GM13976 (cell line): ENCODE results near the gene APOBEC3B.

Experiments used
- DNase-seq: peaks from one replicate; pipeline ENCODE4 v3.0.0; 2012; ENCODE audit warnings: low spot score
- in situ Hi-C: fragments of 300-500 bp; cut with MboI; formaldehyde crosslinking; loops from one replicate; pipeline ENCODE4 v1.12.0; 2022; ENCODE audit warnings: low sequenced_read_pairs, mixed read lengths, inconsistent platforms; ENCODE audit not compliant: unreplicated experiment
- TF ChIP-seq, protein P1 (sequence below): IDR thresholded peaks from 2 replicates; pipeline ENCODE4 v1.5.1; 2012; ENCODE audit warnings: borderline replicate concordance, mild to moderate bottlenecking; ENCODE audit not compliant: insufficient read depth; ENCODE audit errors: extremely low read depth, missing control alignments, control extremely low read depth

Gene APOBEC3B

DNA sequence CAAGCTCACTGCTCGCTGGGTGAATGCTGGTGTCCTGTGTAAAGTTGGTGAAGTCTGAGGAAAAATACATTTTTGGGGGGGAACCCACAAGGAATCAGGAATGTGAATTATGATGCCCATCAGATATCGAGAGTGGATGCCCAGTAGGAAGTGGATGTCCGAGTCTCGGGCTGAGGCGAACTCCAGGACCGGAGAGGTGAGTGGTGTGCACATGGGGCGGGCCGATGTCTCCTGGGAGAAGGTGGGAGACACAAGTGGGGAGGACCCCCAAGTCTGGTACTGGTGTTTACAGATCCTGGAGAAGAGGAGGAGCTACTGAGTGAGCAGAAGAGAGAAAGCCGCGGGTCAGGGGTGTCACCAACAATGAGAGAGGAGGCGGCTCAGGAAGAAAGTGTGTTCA is 43.9 kb upstream of the APOBEC3B start:
- DNase-seq, result no peak
- in situ Hi-C loops, result no loop called here
- TF ChIP-seq, protein P1, sequence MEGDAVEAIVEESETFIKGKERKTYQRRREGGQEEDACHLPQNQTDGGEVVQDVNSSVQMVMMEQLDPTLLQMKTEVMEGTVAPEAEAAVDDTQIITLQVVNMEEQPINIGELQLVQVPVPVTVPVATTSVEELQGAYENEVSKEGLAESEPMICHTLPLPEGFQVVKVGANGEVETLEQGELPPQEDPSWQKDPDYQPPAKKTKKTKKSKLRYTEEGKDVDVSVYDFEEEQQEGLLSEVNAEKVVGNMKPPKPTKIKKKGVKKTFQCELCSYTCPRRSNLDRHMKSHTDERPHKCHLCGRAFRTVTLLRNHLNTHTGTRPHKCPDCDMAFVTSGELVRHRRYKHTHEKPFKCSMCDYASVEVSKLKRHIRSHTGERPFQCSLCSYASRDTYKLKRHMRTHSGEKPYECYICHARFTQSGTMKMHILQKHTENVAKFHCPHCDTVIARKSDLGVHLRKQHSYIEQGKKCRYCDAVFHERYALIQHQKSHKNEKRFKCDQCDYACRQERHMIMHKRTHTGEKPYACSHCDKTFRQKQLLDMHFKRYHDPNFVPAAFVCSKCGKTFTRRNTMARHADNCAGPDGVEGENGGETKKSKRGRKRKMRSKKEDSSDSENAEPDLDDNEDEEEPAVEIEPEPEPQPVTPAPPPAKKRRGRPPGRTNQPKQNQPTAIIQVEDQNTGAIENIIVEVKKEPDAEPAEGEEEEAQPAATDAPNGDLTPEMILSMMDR, result no peak

DNA sequence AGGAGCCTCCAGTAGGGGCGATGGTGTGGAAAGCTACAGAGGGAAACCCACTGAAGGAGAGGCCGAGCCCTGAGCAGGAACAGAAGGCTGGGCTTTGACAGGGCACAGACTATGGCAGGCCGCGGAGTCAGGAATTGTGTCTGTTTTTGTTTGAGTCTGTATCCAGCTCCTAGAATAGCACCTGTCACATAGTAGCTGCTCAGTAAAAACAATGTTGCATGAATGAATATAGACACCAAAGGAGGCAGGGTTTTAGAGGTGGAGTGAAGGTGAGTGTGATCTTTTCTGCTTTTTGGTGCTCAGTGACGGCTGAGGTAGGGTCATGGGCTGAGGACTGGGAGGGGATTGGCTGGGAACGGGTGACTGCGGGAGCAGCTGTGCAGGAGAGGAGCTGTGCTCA is 43.2 kb upstream of the APOBEC3B start:
- DNase-seq, result no peak
- TF ChIP-seq, protein P1, result no peak
- in situ Hi-C loops, result no loop called here

GRCh38 chr22:38940811-38941384 is 41.2 kb upstream of the APOBEC3B start:
- in situ Hi-C loops, result no loop called here
- TF ChIP-seq, protein P1, result no peak
- no peak for DNase-seq

DNA sequence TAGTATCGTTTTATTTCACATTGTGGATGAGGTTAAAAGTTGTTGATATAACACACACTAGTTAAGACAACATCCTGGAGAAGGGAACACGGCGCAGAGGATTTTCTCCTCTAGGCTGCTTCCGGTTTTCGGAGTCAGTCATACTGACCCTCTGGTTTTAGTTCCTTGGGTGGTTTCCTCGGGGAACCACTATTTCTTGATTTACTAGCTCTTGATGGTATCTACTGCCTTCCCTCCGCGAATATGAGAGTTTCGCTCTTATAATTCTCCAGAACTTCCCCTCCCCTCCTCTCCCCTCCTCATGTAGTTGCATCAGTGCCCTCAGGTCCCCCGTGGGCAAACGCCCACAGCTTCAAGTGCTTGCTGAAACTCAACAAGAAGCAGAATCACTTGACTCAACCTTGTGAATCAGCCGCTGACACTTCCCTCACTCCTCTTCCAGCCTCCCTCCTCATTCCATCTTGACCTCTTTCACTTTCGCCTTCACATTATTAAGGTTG is 40.6 kb upstream of the APOBEC3B start:
- in situ Hi-C loops, result no loop called here
- peak; percentile 74 for DNase-seq
- TF ChIP-seq, protein P1, result no peak

DNA sequence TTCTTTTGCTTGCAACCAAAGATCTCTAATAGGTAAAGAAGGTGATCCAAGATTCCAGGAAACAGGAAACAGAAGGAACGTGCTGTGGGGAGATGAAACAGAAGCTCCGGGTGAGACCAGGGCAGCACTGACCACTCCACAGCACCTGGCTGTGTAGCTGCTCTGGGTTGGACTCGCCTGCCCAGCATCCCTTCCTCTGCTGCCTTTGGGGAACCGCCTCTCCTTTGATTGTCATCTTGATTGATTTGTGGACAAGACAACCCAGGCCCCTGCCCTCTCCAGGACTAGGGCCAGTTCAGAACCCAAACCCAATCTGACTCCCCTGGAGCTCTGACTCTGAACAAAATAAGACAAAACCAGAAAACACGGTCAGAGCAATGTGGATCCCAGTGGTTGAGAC is 39.4 kb upstream of the APOBEC3B start:
- DNase-seq, result no peak

DNA sequence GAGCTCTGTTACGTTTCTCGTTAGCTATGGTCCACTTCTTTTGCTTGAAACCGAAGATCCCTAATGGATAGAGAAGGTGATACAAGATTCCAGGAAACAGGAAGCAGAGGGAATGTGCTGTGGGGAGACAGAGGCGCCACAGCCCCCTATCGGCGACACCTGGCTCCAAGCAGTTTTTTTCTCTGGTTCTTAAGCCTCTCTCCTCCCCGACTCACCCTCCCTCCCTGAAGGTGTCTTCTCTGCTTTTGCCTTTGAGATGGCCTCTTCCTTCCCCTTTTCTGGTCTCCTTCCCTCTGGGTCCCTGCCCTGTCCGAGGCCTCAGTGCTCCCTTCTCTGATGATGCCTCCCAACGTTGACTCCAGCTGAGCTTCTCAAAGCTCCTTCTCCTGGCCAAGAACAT is 38.9 kb upstream of the APOBEC3B start:
- TF ChIP-seq, protein P1, result no peak
- in situ Hi-C loops, result no loop called here
- no peak for DNase-seq

More for the DNA sequence above, 39.4 kb upstream of the APOBEC3B start:
- TF ChIP-seq, protein P1, result no peak
- in situ Hi-C loops, result no loop called here
